Neural cell (in vitro differentiated cells): ENCODE results near the gene DALRD3. TPM values are rescaled to one million over a fixed set of nuclear protein-coding genes. Genes with fewer than 3 reads are reported as not detected.

Source experiments
- H2AFZ ChIP-seq: fragments of 200-600, 300-800 bp; sonication (generic), shearing (Covaris generic); 2 replicates; pipeline ENCODE4 v1.6.0; 2014; ENCODE audit warnings: low read depth, mild to moderate bottlenecking, antibody characterized with exemption, low read length, moderate library complexity
- H3F3A ChIP-seq: fragments of 200-600 bp; shearing (Covaris generic); 2 replicates; pipeline ENCODE4 v1.6.1; 2016; ENCODE audit warnings: mild to moderate bottlenecking, moderate library complexity, mixed read lengths, antibody characterized with exemption, low read length; ENCODE audit not compliant: insufficient read depth, poor library complexity, severe bottlenecking
- H3K27ac ChIP-seq: fragments of 200-600, 300-800 bp; sonication (generic), shearing (Covaris generic); 2 replicates; pipeline ENCODE4 v1.5.1; 2014; ENCODE audit warnings: mild to moderate bottlenecking, low read length, moderate library complexity
- H3K27me3 ChIP-seq: fragments of 300-800, 200-600 bp; sonication (generic), shearing (Covaris generic); 2 replicates; pipeline ENCODE4 v1.6.0; 2014; ENCODE audit warnings: mild to moderate bottlenecking, low read depth, low read length, moderate library complexity; ENCODE audit not compliant: insufficient read depth
- H3K36me3 ChIP-seq: fragments of 300-800, 200-600 bp; sonication (generic), shearing (Covaris generic); 2 replicates; pipeline ENCODE4 v1.5.1; 2014; ENCODE audit warnings: mild to moderate bottlenecking, antibody characterized with exemption, low read length, moderate library complexity; ENCODE audit not compliant: insufficient read depth
- H3K4me2 ChIP-seq: fragments of 300-800, 200-600 bp; sonication (generic), shearing (Covaris generic); 2 replicates; pipeline ENCODE4 v1.6.0; 2014; ENCODE audit warnings: mild to moderate bottlenecking, low read length
- H3K4me3 ChIP-seq: fragments of 300-800, 200-600 bp; sonication (generic), shearing (Covaris generic); 2 replicates; pipeline ENCODE4 v1.5.1; 2014; ENCODE audit warnings: mild to moderate bottlenecking, low read length, moderate library complexity
- H3K79me2 ChIP-seq: fragments of 200-600 bp; shearing (Covaris generic); replicated peaks from 2 replicates; pipeline ENCODE4 v1.6.0; 2014; ENCODE audit warnings: mild to moderate bottlenecking, low read length, moderate library complexity; ENCODE audit not compliant: insufficient read depth
- H3K9ac ChIP-seq: fragments of 300-800, 200-600 bp; sonication (generic), shearing (Covaris generic); 2 replicates; pipeline ENCODE4 v1.6.1; 2016; ENCODE audit warnings: mild to moderate bottlenecking, low read length, mixed read lengths
- H3K9me2 ChIP-seq: fragments of 200-600 bp; shearing (Covaris generic); 2 replicates; pipeline ENCODE4 v1.6.1; 2016; ENCODE audit warnings: mild to moderate bottlenecking, low read length, mixed read lengths; ENCODE audit not compliant: insufficient read depth
- H3K9me3 ChIP-seq: fragments of 200-600, 300-800 bp; sonication (generic), shearing (Covaris generic); 2 replicates; pipeline ENCODE4 v1.6.1; 2016; ENCODE audit warnings: mild to moderate bottlenecking, mixed run types, low read length, moderate library complexity, mixed read lengths
- H4K20me1 ChIP-seq: fragments of 200-600 bp; shearing (Covaris generic); 2 replicates; pipeline ENCODE4 v1.6.1; 2016; ENCODE audit warnings: mild to moderate bottlenecking, mixed run types; ENCODE audit not compliant: insufficient read depth
- CTCF ChIP-seq: fragments of 450-650 bp; IDR thresholded peaks from 2 replicates; pipeline ENCODE4 v1.5.1; 2014; ENCODE audit warnings: antibody characterized with exemption, mild to moderate bottlenecking, moderate library complexity; ENCODE audit not compliant: poor library complexity, severe bottlenecking
- EP300 ChIP-seq: fragments of 450-650 bp; conservative IDR thresholded peaks from 2 replicates; pipeline ENCODE4 v1.6.1; 2014; ENCODE audit warnings: antibody characterized with exemption, mild to moderate bottlenecking, moderate library complexity; ENCODE audit not compliant: poor library complexity, severe bottlenecking
- EZH2 ChIP-seq: fragments of 200-600, 300-800 bp; shearing (Covaris generic), sonication (generic); IDR thresholded peaks from 2 replicates; pipeline ENCODE4 v1.6.1; 2014; ENCODE audit warnings: antibody characterized with exemption, low read length, borderline replicate concordance, mild to moderate bottlenecking; ENCODE audit not compliant: insufficient read depth, poor library complexity, severe bottlenecking
- MXI1 ChIP-seq: fragments of 450-650 bp; conservative IDR thresholded peaks from 2 replicates; pipeline ENCODE4 v1.6.1; 2014; ENCODE audit warnings: antibody characterized with exemption, mild to moderate bottlenecking; ENCODE audit not compliant: poor library complexity, severe bottlenecking
- RAD21 ChIP-seq: fragments of 450-650 bp; conservative IDR thresholded peaks from 2 replicates; pipeline ENCODE4 v1.6.1; 2014; ENCODE audit warnings: antibody characterized with exemption, mild to moderate bottlenecking, moderate library complexity
- SMC3 ChIP-seq: fragments of 450-650 bp; conservative IDR thresholded peaks from 2 replicates; pipeline ENCODE4 v1.6.1; 2014; ENCODE audit warnings: antibody characterized with exemption, mild to moderate bottlenecking, moderate library complexity; ENCODE audit not compliant: poor library complexity
- TAF1 ChIP-seq: IDR thresholded peaks from 2 replicates; pipeline ENCODE4 v1.6.1; 2012; ENCODE audit warnings: low read depth
- polyA plus RNA-seq: library from polyadenylated mRNA; depleted of rRNA; stranded (reverse); fragments of >200 nt; gene quantifications from 2 replicates; pipeline ENCODE4 v1.2.3, GENCODE V29; 2014
- TF ChIP-seq, protein P1 (sequence below): IDR thresholded peaks from 2 replicates; pipeline ENCODE4 v1.6.1; 2012; ENCODE audit warnings: borderline replicate concordance

The DALRD3 gene
- polyA plus RNA-seq, 1 donor from 2014 or later, result 121 TPM

DNA sequence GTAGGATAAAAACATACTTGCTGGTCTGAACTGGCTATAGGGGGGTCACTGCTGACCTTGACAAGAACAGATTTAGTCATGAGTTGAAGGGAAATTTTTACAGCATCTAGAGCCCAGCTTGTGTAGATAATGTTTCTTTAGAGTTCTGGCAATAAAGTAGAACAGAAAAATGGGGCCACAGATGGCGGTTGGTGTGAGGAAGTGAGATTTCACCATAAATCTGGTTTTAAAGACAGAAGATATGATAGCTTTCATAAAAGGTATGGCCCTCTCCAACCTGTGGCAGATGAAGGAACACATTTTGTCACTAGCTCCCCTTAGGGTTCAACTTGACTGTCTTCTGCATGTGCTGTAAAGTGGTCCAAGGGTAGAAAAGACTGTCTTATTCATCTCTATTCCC is 35.2 kb upstream of the DALRD3 start:
- TF ChIP-seq CTCF, result no peak
- no peak for TF ChIP-seq TAF1
- no peak for TF ChIP-seq SMC3
- Histone ChIP-seq H2AFZ (no peak overlapping the region), H3K9ac (no peak overlapping the region), H3K79me2 (peaks cover 4% of the 10 kb centered on the region), H3K4me3 (no peak overlapping the region), H3K9me2 (no peaks in the 10 kb centered on the region), H4K20me1 (no peaks in the 10 kb centered on the region), H3F3A (no peaks in the 10 kb centered on the region), H3K27me3 (no peaks in the 10 kb centered on the region), H3K4me2 (no peak overlapping the region), H3K27ac (no peak overlapping the region), H3K9me3 (no peaks in the 10 kb centered on the region), H3K36me3 (peaks cover 9% of the 10 kb centered on the region)

- Histone ChIP-seq H3K9ac (no peak overlapping the region), H3K27ac (no peak overlapping the region), H3K9me3 (no peaks in the 10 kb centered on the region), H4K20me1 (no peaks in the 10 kb centered on the region), H2AFZ (no peak overlapping the region), H3K79me2 (no peaks in the 10 kb centered on the region), H3F3A (no peaks in the 10 kb centered on the region), H3K36me3 (peaks cover 4% of the 10 kb centered on the region), H3K4me2 (no peak overlapping the region), H3K9me2 (no peaks in the 10 kb centered on the region), H3K27me3 (no peaks in the 10 kb centered on the region), H3K4me3 (no peak overlapping the region)
- no peak for TF ChIP-seq SMC3
Measured at GRCh38 chr3:49035281-49035680, 16.9 kb upstream of the DALRD3 start.

DNA sequence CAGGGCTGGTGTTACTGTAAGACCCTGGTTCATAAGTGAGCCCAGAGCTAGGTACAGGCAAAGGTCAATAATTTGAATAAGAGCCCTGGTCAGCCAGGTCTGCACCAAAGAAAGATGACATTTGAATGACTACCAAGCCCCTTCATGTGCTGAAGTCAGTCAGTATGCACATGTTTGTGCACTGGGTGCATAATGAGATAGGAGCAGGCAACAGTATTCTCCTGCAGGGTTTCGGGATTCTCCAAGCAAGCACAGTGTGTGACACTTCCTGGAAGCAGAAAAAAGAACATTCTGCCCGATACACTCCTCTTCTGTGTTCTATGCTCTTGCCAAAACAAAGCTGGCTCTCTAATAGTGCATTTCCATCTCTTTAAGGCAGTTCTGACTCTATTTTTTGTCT is 16.3 kb upstream of the DALRD3 start:
- Histone ChIP-seq H3K79me2 (no peaks in the 10 kb centered on the region), H3K9ac (no peak overlapping the region), H3K27ac (no peak overlapping the region), H3K4me2 (no peak overlapping the region), H2AFZ (no peak overlapping the region), H3K4me3 (no peak overlapping the region), H4K20me1 (no peaks in the 10 kb centered on the region), H3F3A (no peaks in the 10 kb centered on the region), H3K9me3 (no peaks in the 10 kb centered on the region), H3K9me2 (no peaks in the 10 kb centered on the region), H3K36me3 (peaks cover 4% of the 10 kb centered on the region), H3K27me3 (no peaks in the 10 kb centered on the region)
- TF ChIP-seq, protein P1, sequence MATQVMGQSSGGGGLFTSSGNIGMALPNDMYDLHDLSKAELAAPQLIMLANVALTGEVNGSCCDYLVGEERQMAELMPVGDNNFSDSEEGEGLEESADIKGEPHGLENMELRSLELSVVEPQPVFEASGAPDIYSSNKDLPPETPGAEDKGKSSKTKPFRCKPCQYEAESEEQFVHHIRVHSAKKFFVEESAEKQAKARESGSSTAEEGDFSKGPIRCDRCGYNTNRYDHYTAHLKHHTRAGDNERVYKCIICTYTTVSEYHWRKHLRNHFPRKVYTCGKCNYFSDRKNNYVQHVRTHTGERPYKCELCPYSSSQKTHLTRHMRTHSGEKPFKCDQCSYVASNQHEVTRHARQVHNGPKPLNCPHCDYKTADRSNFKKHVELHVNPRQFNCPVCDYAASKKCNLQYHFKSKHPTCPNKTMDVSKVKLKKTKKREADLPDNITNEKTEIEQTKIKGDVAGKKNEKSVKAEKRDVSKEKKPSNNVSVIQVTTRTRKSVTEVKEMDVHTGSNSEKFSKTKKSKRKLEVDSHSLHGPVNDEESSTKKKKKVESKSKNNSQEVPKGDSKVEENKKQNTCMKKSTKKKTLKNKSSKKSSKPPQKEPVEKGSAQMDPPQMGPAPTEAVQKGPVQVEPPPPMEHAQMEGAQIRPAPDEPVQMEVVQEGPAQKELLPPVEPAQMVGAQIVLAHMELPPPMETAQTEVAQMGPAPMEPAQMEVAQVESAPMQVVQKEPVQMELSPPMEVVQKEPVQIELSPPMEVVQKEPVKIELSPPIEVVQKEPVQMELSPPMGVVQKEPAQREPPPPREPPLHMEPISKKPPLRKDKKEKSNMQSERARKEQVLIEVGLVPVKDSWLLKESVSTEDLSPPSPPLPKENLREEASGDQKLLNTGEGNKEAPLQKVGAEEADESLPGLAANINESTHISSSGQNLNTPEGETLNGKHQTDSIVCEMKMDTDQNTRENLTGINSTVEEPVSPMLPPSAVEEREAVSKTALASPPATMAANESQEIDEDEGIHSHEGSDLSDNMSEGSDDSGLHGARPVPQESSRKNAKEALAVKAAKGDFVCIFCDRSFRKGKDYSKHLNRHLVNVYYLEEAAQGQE, result no peak
- TF ChIP-seq MXI1 (no peak), EZH2 (no peak), EP300 (no peak), TAF1 (no peak), RAD21 (no peak)
